ENCODE results near the gene WSB1.

- TF ChIP-seq ATF3 (IDR thresholded peaks at IDR 0.05; ENCODE audit: insufficient read depth, low read depth, low read length) (no peak), CTCF (IDR thresholded peaks at IDR 0.05; ENCODE audit: control extremely low read depth in 1 of 3, insufficient read depth in 1 of 3, low read depth in 1 of 3, low read length in 3 of 3) (no peak), EP300 (IDR thresholded peaks at IDR 0.05; ENCODE audit: borderline replicate concordance in 1 of 2, low read depth in 2 of 2, low read length in 2 of 2) (no peak), RAD21 (IDR thresholded peaks at IDR 0.05 in 1 of 2, conservative IDR thresholded peaks at IDR 0.05 in 1 of 2; ENCODE audit: low read depth in 2 of 2, low read length in 2 of 2) (no peak)
- TF ChIP-seq, protein P1, sequence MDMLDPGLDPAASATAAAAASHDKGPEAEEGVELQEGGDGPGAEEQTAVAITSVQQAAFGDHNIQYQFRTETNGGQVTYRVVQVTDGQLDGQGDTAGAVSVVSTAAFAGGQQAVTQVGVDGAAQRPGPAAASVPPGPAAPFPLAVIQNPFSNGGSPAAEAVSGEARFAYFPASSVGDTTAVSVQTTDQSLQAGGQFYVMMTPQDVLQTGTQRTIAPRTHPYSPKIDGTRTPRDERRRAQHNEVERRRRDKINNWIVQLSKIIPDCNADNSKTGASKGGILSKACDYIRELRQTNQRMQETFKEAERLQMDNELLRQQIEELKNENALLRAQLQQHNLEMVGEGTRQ (IDR thresholded peaks at IDR 0.05; ENCODE audit: low read length): no peak
Observed at GRCh38 chr17:27306276-27306835, 12.4 kb downstream of the WSB1 start.

All from H1 (cell line).